ENCODE measurements around the gene CMBL. TPM values are rescaled to one million over a fixed set of nuclear protein-coding genes. Genes with fewer than 3 reads are reported as not detected.

Gene CMBL
- polyA plus RNA-seq, 1 experiment = 23.8 TPM

DNA sequence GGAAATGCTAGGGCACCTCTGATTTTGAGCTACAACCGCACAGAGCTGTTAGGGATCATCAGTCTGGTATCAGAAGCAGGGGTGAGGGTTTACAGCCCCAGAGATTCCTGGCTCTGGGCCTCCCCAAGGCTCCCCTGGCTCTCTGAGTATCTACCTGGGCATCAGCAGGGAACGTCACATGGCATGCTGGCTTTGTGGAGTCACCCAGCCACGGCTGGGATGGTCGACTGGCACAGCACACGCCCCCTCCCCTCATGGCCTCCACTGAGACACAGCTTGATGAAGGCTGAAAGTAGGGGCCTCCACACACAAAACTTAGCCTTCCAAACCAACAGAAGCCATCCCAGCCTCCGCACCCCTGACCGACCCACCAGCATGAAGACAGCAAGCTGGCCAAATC, 74.7 kb downstream of the CMBL start:
- POLR2A ChIA-PET = no interaction called here
- Histone ChIP-seq H3K4me3 (ENCODE audit: low read depth, low read length) (no peak overlapping the region), H3K36me3 (ENCODE audit: control insufficient read depth, insufficient read depth, low read length) (no peaks in the 10 kb centered on the region), H3K27me3 (ENCODE audit: control insufficient read depth, insufficient read depth, low read length) (no peaks in the 10 kb centered on the region)
- TF ChIP-seq, protein P1, sequence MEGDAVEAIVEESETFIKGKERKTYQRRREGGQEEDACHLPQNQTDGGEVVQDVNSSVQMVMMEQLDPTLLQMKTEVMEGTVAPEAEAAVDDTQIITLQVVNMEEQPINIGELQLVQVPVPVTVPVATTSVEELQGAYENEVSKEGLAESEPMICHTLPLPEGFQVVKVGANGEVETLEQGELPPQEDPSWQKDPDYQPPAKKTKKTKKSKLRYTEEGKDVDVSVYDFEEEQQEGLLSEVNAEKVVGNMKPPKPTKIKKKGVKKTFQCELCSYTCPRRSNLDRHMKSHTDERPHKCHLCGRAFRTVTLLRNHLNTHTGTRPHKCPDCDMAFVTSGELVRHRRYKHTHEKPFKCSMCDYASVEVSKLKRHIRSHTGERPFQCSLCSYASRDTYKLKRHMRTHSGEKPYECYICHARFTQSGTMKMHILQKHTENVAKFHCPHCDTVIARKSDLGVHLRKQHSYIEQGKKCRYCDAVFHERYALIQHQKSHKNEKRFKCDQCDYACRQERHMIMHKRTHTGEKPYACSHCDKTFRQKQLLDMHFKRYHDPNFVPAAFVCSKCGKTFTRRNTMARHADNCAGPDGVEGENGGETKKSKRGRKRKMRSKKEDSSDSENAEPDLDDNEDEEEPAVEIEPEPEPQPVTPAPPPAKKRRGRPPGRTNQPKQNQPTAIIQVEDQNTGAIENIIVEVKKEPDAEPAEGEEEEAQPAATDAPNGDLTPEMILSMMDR (IDR thresholded peaks at IDR 0.05; ENCODE audit: insufficient read depth, low read depth, low read length) = no peak
- DNase-seq (ENCODE audit: low read depth) = no peak
- CTCF ChIA-PET = interaction anchor here (0.5 to 1.8 kb wide), 18 partner anchors 14 to 720 kb away, joined by 3 to 8 read pairs (median 4); partner anchors contain the start of gene ATPSCKMT

DNA sequence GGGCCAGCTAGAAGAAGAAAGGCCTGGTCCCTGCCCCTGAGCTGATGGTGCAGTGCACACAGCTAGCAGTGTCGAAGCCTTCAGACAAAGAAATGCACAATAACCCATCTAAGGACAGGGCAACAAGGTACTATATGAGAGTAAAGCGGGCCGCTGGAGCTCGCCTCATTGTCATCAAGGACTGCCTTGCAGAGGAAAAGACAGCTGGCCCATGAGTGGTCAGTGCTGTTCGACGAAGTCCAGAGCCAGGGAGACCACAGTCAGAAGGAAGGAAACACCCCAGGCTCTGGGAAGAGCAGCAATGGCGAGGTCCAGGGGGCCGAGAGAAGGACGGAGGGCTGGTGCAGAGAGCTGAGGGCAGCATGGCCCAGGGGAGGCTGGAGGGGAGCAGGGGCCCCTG, 75.3 kb downstream of the CMBL start:
- DNase-seq (ENCODE audit: low read depth) = no peak
- Histone ChIP-seq H3K4me3 (ENCODE audit: low read depth, low read length) (no peak overlapping the region), H3K36me3 (ENCODE audit: control insufficient read depth, insufficient read depth, low read length) (no peaks in the 10 kb centered on the region), H3K27me3 (ENCODE audit: control insufficient read depth, insufficient read depth, low read length) (no peaks in the 10 kb centered on the region)
- TF ChIP-seq, protein P1 (IDR thresholded peaks at IDR 0.05; ENCODE audit: insufficient read depth, low read depth, low read length) = no peak
- POLR2A ChIA-PET = no interaction called here
- CTCF ChIA-PET = interaction anchor here (0.6 to 1.8 kb wide), 4 partner anchors 60 to 410 kb away, joined by 3 to 7 read pairs (median 4); no protein-coding TSS in a partner anchor

DNA sequence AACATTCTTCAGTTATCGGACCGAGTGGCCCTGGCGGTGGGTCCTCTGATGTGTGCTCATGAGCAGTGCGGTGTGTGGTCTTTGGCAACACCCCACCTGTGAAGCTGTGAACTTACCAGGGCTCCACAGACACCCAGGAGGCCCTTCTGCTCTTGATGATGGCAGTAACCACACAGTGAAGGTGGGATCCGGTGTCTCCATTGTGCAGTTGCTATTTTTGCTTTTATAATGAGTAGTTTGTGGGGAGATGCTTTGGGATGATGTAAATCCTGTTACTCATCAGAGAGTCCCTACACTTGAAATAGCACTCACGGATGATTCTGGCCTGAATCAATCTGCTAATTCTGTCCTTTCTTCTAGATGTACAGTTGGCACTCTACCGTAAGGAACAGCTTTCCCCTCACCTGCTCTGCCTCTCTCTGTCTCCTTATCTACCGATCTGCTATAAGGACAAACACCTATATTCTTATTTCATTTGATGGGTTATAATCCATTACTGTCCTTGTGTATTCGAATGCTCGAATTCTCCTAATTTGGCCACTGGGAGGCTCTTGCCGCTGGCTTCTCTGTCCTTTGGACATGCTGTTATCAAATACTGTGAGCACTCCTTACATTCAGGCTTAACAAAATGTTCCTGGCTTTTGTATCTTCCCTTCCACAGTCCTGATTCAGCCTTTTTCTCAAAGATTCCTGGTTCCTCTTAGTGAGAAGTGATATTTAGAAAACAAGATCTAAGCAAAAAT, 78.2 kb downstream of the CMBL start:
- H3K4me3 ChIP-seq (ENCODE audit: low read depth, low read length) = no peak overlapping the region
- ChIA-PET CTCF (interaction anchor here (0.7 to 1.5 kb wide), 2 partner anchors 11 to 14 kb away, joined by 3 read pairs; no protein-coding TSS in a partner anchor), POLR2A (no interaction called here)
- peak; percentile 56 for DNase-seq (ENCODE audit: low read depth)
- H3K36me3 ChIP-seq (ENCODE audit: control insufficient read depth, insufficient read depth, low read length) = no peaks in the 10 kb centered on the region
- TF ChIP-seq, protein P1 (IDR thresholded peaks at IDR 0.05; ENCODE audit: insufficient read depth, low read depth, low read length) = peak; percentile 52
- H3K27me3 ChIP-seq (ENCODE audit: control insufficient read depth, insufficient read depth, low read length) = no peaks in the 10 kb centered on the region

DNA sequence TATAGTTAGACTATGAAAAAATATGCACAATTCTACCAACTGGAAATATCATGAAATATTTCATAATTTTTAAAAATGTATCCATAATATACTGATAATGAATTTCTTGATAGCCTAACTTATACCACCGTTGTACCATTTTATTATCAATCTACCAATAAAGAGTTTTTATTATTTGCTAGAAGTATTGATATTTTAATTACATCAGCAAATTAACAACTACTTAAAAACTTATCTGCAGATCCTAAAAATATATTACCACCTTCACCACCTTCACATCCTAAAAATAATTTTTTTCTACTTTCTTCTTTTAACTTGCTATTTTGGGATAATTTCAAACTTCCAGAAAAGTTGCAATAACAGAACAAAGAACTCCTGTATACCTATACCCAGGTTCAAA, 79.4 kb downstream of the CMBL start:
- POLR2A ChIA-PET = no interaction called here
- CTCF ChIA-PET = interaction anchor here (1.5 kb wide), 1 partner anchor 9 kb away, joined by 3 read pairs; no protein-coding TSS in a partner anchor
- Histone ChIP-seq H3K4me3 (ENCODE audit: low read depth, low read length) (no peak overlapping the region), H3K36me3 (ENCODE audit: control insufficient read depth, insufficient read depth, low read length) (no peaks in the 10 kb centered on the region), H3K27me3 (ENCODE audit: control insufficient read depth, insufficient read depth, low read length) (no peaks in the 10 kb centered on the region)
- no peak for DNase-seq (ENCODE audit: low read depth)
- TF ChIP-seq, protein P1 (IDR thresholded peaks at IDR 0.05; ENCODE audit: insufficient read depth, low read depth, low read length) = no peak

Small RNA genes lying within 50 kb of the gene (small RNA-seq; reads per million reads assigned to genes)
- gene RF00019 (ENCODE audit: insufficient read length, low read depth, low replicate concordance) = not detected

Other genes with a start within 250 kb of the CMBL start
- 20.6 and 28.6 TPM in 2 replicates for gene ATPSCKMT, start 58.0 kb downstream of the CMBL start, polyA plus RNA-seq (2011; rRNA removed)
- 374 and 413 TPM in 2 replicates for gene CCT5, start 57.6 kb downstream of the CMBL start, polyA plus RNA-seq (2011; rRNA removed)
- gene MARCHF6, start 45.8 kb upstream of the CMBL start, polyA plus RNA-seq (2011; rRNA removed) = 110 and 174 TPM in 2 replicates
- 0.54 TPM in 2 replicates for gene ROPN1L, start 134.0 kb upstream of the CMBL start, polyA plus RNA-seq (2011; rRNA removed)